K562 (cell line): ENCODE measurements around the gene PODN. TPM values are rescaled to one million over a fixed set of nuclear protein-coding genes. Genes with fewer than 3 reads are reported as not detected.
A peak's percentile ranks its signal among the peaks of the same experiment; 100 is the strongest.

Experiments used
- ATAC-seq: fragments of 200-7000 bp; cut with Tn5 transposase; 3 replicates; pipeline ENCODE4 v1.9.1; 2020; ENCODE audit warnings: moderate library complexity
- BruUV-seq: library from RNA; stranded (reverse); fragments of 400-500 nt; replicated peaks from 2 replicates; lab custom pipeline; 2021; lab: Mats Ljungman, UMichigan
- CTCF ChIA-PET: fragments of 300-600 bp; formaldehyde crosslinking; extraction: SDS; loops from one replicate; lab custom pipeline; 2021; ENCODE audit warnings: low intra/inter-chr PET ratio; lab: Yijun Ruan, JAX
- POLR2A ChIA-PET: fragments of 300-600, 350-650 bp; sonication (Branson Sonifier 250); formaldehyde crosslinking; extraction: SDS; loops from one replicate; lab custom pipeline; 2021; ENCODE audit warnings: antibody characterized with exemption, inconsistent platforms; lab: Yijun Ruan, JAX
- DNase-seq, 4 experiments: peaks; one replicate each; pipeline versions ENCODE4 v3.0.0 to v3.0.0-alpha.2; 2011 to 2018; ENCODE audit warnings: low spot score in 3 of 4, mixed read lengths in 3 of 4; ENCODE audit errors: extremely low read depth in 1 of 4
- FAIRE-seq: peaks from 2 replicates; lab custom pipeline; 2011; peaks lifted over from hg19 to GRCh38; lab: Jason Lieb, UNC
- H2AFZ ChIP-seq: 2 replicates; pipeline ENCODE4 v1.6.0; 2011; ENCODE audit warnings: low read depth, low read length, control low read depth, inconsistent platforms
- H3K27ac ChIP-seq: fragments of 200-600 bp; 3 replicates; pipeline ENCODE4 v1.8.0; 2011; ENCODE audit warnings: low read depth, mild to moderate bottlenecking, control low read depth, inconsistent platforms, low read length, moderate library complexity, mixed read lengths; ENCODE audit errors: extremely low read depth
- H3K27me3 ChIP-seq, 2 experiments: fragments of 300-600 bp in 1 of 2; 2 replicates in 1 of 2; 3 replicates in 1 of 2; pipeline versions ENCODE4 v1.6.0 to v1.8.0; 2011; ENCODE audit warnings: inconsistent platforms in 2 of 2, low read length in 2 of 2, mild to moderate bottlenecking in 1 of 2, mixed read lengths in 1 of 2, moderate library complexity in 1 of 2; ENCODE audit not compliant: control insufficient read depth in 2 of 2, insufficient read depth in 2 of 2
- H3K36me3 ChIP-seq: fragments of 300-600 bp; 3 replicates; pipeline ENCODE4 v1.8.0; 2011; ENCODE audit warnings: mild to moderate bottlenecking, low read length, inconsistent platforms; ENCODE audit not compliant: control insufficient read depth, insufficient read depth
- H3K4me1 ChIP-seq, 2 experiments: fragments of 200-600 bp in 1 of 2; replicated peaks in 1 of 2; 2 replicates in 1 of 2; 3 replicates in 1 of 2; pipeline versions ENCODE4 v1.5.1 to v1.8.0; 2011; ENCODE audit warnings: inconsistent platforms in 2 of 2, low read length in 2 of 2, mild to moderate bottlenecking in 1 of 2, mixed read lengths in 1 of 2, moderate library complexity in 1 of 2; ENCODE audit not compliant: control insufficient read depth in 2 of 2, insufficient read depth in 2 of 2
- H3K4me2 ChIP-seq: 2 replicates; pipeline ENCODE4 v1.6.1; 2011; ENCODE audit warnings: low read length, control low read depth, inconsistent platforms, mixed read lengths; ENCODE audit not compliant: insufficient read depth
- H3K4me3 ChIP-seq: fragments of 200-600 bp; sonication (generic), shearing (Covaris generic); 2 replicates; pipeline ENCODE4 v1.5.1; 2016; ENCODE audit warnings: control low read depth, inconsistent platforms
- H3K79me2 ChIP-seq: fragments of 200-600 bp; 3 replicates; pipeline ENCODE4 v1.8.0; 2011; ENCODE audit warnings: low read length, inconsistent platforms; ENCODE audit not compliant: control insufficient read depth, insufficient read depth
- H3K9ac ChIP-seq, 2 experiments: 2 replicates each; pipeline versions ENCODE4 v1.6.0 to v1.6.1; 2011; ENCODE audit warnings: low read depth in 2 of 2, low read length in 2 of 2, control low read depth in 1 of 2, inconsistent platforms in 1 of 2, mild to moderate bottlenecking in 1 of 2, mixed read lengths in 1 of 2; ENCODE audit not compliant: insufficient read depth in 1 of 2
- H3K9me1 ChIP-seq: one replicate; pipeline ENCODE4 v1.6.0; 2011; ENCODE audit warnings: inconsistent platforms, mild to moderate bottlenecking, low read length, moderate library complexity; ENCODE audit not compliant: control insufficient read depth, insufficient read depth
- H3K9me3 ChIP-seq: replicated peaks from 2 replicates; pipeline ENCODE4 v1.5.1; 2011; ENCODE audit warnings: low read depth, low read length, inconsistent platforms; ENCODE audit not compliant: control insufficient read depth, insufficient read depth
- H4K20me1 ChIP-seq: replicated peaks from 2 replicates; pipeline ENCODE4 v1.6.1; 2011; ENCODE audit warnings: low read length, inconsistent platforms, mixed read lengths; ENCODE audit not compliant: control insufficient read depth, insufficient read depth
- BMI1 ChIP-seq: fragments of 150-350 bp; IDR thresholded peaks from 2 replicates; pipeline ENCODE4 v1.6.1; 2014; ENCODE audit warnings: low read length
- EP300 ChIP-seq: IDR thresholded peaks from 2 replicates; pipeline ENCODE4 v1.6.1; 2012; ENCODE audit warnings: low read length, improper control_type of control experiment
- GATAD2B ChIP-seq: fragments of 450-650 bp; IDR thresholded peaks from 2 replicates; pipeline ENCODE4 v1.6.1; 2017; ENCODE audit warnings: mild to moderate bottlenecking, borderline replicate concordance
- JUN ChIP-seq, 2 experiments: sonication (generic) in 1 of 2; formaldehyde crosslinking in 1 of 2; IDR thresholded peaks; 2 replicates each; pipeline versions ENCODE4 v1.6.1 to v1.8.0; 2012 to 2022; ENCODE audit warnings: borderline replicate concordance in 2 of 2, mild to moderate bottlenecking in 2 of 2, improper control_type of control experiment in 1 of 2, low read depth in 1 of 2, low read length in 1 of 2, missing genetic modification reagents in 1 of 2
- MCM2 ChIP-seq: fragments of 450-650 bp; IDR thresholded peaks from 2 replicates; pipeline ENCODE4 v1.6.1; 2017; ENCODE audit warnings: low read depth, mild to moderate bottlenecking
- MTF1 ChIP-seq: fragments of 250-450 bp; sonication (Bioruptor Pico); IDR thresholded peaks from 2 replicates; pipeline ENCODE4 v1.9.0; 2021; ENCODE audit warnings: moderate library complexity, mild to moderate bottlenecking, inconsistent platforms, borderline replicate concordance
- NUFIP1 ChIP-seq: fragments of 450-650 bp; IDR thresholded peaks from 2 replicates; pipeline ENCODE4 v1.6.1; 2018; ENCODE audit not compliant: partially characterized antibody
- RFX1 ChIP-seq: fragments of 450-650 bp; IDR thresholded peaks from 2 replicates; pipeline ENCODE4 v1.6.1; 2016; ENCODE audit warnings: mild to moderate bottlenecking, moderate library complexity
- SETDB1 ChIP-seq: IDR thresholded peaks from one replicate; pipeline ENCODE4 v1.6.1; 2012; ENCODE audit warnings: low read length, control low read depth, inconsistent platforms
- TBL1XR1 ChIP-seq, 2 experiments: IDR thresholded peaks; 2 replicates each; pipeline ENCODE4 v1.6.1; 2012; ENCODE audit warnings: improper control_type of control experiment in 2 of 2, low read length in 2 of 2, mild to moderate bottlenecking in 1 of 2
- ZFP30 ChIP-seq: fragments of 250-450 bp; sonication (Bioruptor Pico); IDR thresholded peaks from 2 replicates; pipeline ENCODE4 v1.8.0; 2022; ENCODE audit warnings: moderate library complexity, mild to moderate bottlenecking, inconsistent platforms, borderline replicate concordance
- ZNF121 ChIP-seq: sonication (generic); formaldehyde crosslinking; conservative IDR thresholded peaks from 2 replicates; pipeline ENCODE4 v1.8.0; 2022; ENCODE audit warnings: missing genetic modification reagents
- ZNF140 ChIP-seq: fragments of 250-450 bp; sonication (Bioruptor Pico); IDR thresholded peaks from 2 replicates; pipeline ENCODE4 v1.8.0; 2021; ENCODE audit warnings: moderate library complexity, mild to moderate bottlenecking, inconsistent platforms
- WGBS: fragments of 100-300 bp; shearing (Covaris generic); methylation state at CpG from one replicate; pipeline ENCODE4 v1.1.6; 2016; ENCODE audit warnings: low coverage, mixed read lengths; ENCODE audit not compliant: insufficient coverage; ENCODE audit errors: missing lambda C conversion rate; 5-methylcytosine and 5-hydroxymethylcytosine counted together
- in situ Hi-C: fragments of 300-500 bp; cut with MboI; formaldehyde crosslinking; loops from 4 replicates; pipeline ENCODE4 v1.15.0; 2018; ENCODE audit warnings: inconsistent platforms, mixed read lengths
- intact Hi-C: fragments of 100-400 bp; cut with micrococcal nuclease; formaldehyde crosslinking; loops from 2 replicates; pipeline ENCODE4 v1.14.2; 2022
- polyA plus RNA-seq, 8 experiments: library from polyadenylated mRNA; depleted of rRNA in 4 of 8; stranded (reverse) in 5 of 8; unstranded in 3 of 8; fragments of >200 nt; fragmentation: Nextera tagmentation in 2 of 8; fragmentation: Illumina TruSeq in 1 of 8; extraction: Ambion mirVana in 2 of 8; extraction: Trizol in 1 of 8; gene quantifications; 2 replicates each; pipeline versions ENCODE4 v1.2.1 to v1.2.3, GENCODE V29; 2011 to 2014; ENCODE audit warnings: inconsistent platforms in 1 of 8, missing spikeins in 1 of 8
- total RNA-seq, 7 experiments: library from RNA; depleted of rRNA in 6 of 7; stranded (reverse); fragments of >200 nt in 6 of 7; fragmentation: Illumina TruSeq in 2 of 7; extraction: Trizol in 2 of 7; gene quantifications; 2 replicates each; pipeline versions ENCODE4 v1.2.1 to v1.2.3, GENCODE V29; 2011 to 2021; ENCODE audit warnings: low replicate concordance in 1 of 7
- TF ChIP-seq, protein P1 (sequence below): fragments of 450-650 bp; conservative IDR thresholded peaks from 2 replicates; pipeline ENCODE4 v1.6.1; 2016; ENCODE audit warnings: missing genetic modification characterization, low read depth, mild to moderate bottlenecking, missing compliant biosample characterization, moderate library complexity
- TF ChIP-seq, protein P2 (sequence below): sonication (generic); formaldehyde crosslinking; IDR thresholded peaks from 2 replicates; pipeline ENCODE4 v1.8.1; 2022; ENCODE audit warnings: missing genetic modification reagents
- TF ChIP-seq, protein P3 (sequence below): fragments of 450-650 bp; IDR thresholded peaks from one replicate; pipeline ENCODE4 v1.6.1; 2018; ENCODE audit warnings: mild to moderate bottlenecking, moderate library complexity; ENCODE audit not compliant: partially characterized antibody
- TF ChIP-seq, protein P4 (sequence below): sonication (generic); formaldehyde crosslinking; IDR thresholded peaks from 2 replicates; pipeline ENCODE4 v1.8.0; 2022; ENCODE audit warnings: mild to moderate bottlenecking, missing genetic modification reagents, borderline replicate concordance

Gene PODN
- total and polyA plus RNA-seq, 9 of the 15 experiments (the other 6 are each of a cell fraction or from before 2014, with no cell fraction given): not detected

DNA sequence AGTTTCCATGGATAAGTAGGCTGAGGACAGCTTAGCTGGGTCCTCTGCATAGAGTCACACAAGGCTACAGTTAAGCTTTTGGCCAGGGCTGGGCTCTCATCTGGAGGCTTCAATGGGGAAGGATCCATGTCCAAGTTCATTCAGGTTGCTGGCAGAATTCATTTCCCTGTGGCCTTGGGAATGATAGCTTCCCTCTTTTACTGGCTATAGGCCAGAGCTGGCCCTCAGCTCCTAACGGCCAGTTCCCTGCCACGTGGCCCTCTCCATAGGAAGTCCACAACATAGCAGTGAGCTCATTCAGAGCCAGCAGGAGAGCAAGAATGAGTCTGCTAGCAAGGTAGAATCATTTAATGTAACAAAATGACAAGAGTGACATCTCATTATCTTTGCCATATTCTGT lies 15.1 kb upstream of the PODN start:
- ChIA-PET POLR2A (interaction anchor here (0.6 to 2.2 kb wide), 8 partner anchors 12 to 146 kb away, joined by 3 to 12 read pairs (median 3); no protein-coding TSS in a partner anchor), CTCF (interaction anchor here (0.7 kb wide), 1 partner anchor 24 kb away, joined by 4 read pairs; no protein-coding TSS in a partner anchor)
- in situ Hi-C loops: no loop called here
- H3K9me3 ChIP-seq: no peaks in the 10 kb centered on the region
- H3K27me3 ChIP-seq: no peaks in the 10 kb centered on the region
- peak; percentile 68 for ATAC-seq
- no peak for FAIRE-seq
- 0% methylated on average over 2 of the region's 2 CpGs for WGBS
- H2AFZ ChIP-seq: peak overlapping the region; percentile 56
- no TSS peak for BruUV-seq
- peak overlapping the region in 1 of 2 experiments; percentile 53; a peak in 2 of 4 replicates for H3K9ac ChIP-seq
- H3K79me2 ChIP-seq: no peaks in the 10 kb centered on the region
- H3K4me3 ChIP-seq: no peak overlapping the region
- H3K27ac ChIP-seq: peak overlapping the region; percentile 55; the same call in 2 of the 3 replicates
- H3K36me3 ChIP-seq: peaks cover 29% of the 10 kb centered on the region; the same call in 2 of the 3 replicates
- H4K20me1 ChIP-seq: no peaks in the 10 kb centered on the region
- no peak overlapping the region for H3K4me2 ChIP-seq
- H3K9me1 ChIP-seq: peaks cover 3% of the 10 kb centered on the region
- peak in 1 of 4 experiments; percentile 42 for DNase-seq
- H3K4me1 ChIP-seq: peaks cover 10 to 27% of the 10 kb centered on the region in 2 experiments
- intact Hi-C loops: no loop called here
- TF ChIP-seq, protein P1, sequence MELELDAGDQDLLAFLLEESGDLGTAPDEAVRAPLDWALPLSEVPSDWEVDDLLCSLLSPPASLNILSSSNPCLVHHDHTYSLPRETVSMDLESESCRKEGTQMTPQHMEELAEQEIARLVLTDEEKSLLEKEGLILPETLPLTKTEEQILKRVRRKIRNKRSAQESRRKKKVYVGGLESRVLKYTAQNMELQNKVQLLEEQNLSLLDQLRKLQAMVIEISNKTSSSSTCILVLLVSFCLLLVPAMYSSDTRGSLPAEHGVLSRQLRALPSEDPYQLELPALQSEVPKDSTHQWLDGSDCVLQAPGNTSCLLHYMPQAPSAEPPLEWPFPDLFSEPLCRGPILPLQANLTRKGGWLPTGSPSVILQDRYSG (tag): no peak
- TF ChIP-seq TBL1XR1 (IDR thresholded peaks at IDR 0.05; ENCODE audit: low read length in 2 of 2) (no peak), MCM2 (no peak), ZNF121 (CRISPR knock-in tag) (no peak), GATAD2B (no peak), JUN (IDR thresholded peaks at IDR 0.05; ENCODE audit: borderline replicate concordance, low read depth, low read length) (no peak), JUN (CRISPR knock-in tag; IDR thresholded peaks at IDR 0.05; ENCODE audit: borderline replicate concordance) (no peak), BMI1 (no peak), MTF1 (CRISPR knock-in tag) (no peak), RFX1 (no peak), SETDB1 (no peak), NUFIP1 (no peak), ZFP30 (no peak), EP300 (0 out of 2 replicates have a peak, but pooled peaks have one; percentile 18), ZNF140 (peak; percentile 38; the same call in 1 of the 2 replicates)
- TF ChIP-seq, protein P2, sequence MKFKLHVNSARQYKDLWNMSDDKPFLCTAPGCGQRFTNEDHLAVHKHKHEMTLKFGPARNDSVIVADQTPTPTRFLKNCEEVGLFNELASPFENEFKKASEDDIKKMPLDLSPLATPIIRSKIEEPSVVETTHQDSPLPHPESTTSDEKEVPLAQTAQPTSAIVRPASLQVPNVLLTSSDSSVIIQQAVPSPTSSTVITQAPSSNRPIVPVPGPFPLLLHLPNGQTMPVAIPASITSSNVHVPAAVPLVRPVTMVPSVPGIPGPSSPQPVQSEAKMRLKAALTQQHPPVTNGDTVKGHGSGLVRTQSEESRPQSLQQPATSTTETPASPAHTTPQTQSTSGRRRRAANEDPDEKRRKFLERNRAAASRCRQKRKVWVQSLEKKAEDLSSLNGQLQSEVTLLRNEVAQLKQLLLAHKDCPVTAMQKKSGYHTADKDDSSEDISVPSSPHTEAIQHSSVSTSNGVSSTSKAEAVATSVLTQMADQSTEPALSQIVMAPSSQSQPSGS (CRISPR knock-in tag): no peak
- TF ChIP-seq, protein P3, sequence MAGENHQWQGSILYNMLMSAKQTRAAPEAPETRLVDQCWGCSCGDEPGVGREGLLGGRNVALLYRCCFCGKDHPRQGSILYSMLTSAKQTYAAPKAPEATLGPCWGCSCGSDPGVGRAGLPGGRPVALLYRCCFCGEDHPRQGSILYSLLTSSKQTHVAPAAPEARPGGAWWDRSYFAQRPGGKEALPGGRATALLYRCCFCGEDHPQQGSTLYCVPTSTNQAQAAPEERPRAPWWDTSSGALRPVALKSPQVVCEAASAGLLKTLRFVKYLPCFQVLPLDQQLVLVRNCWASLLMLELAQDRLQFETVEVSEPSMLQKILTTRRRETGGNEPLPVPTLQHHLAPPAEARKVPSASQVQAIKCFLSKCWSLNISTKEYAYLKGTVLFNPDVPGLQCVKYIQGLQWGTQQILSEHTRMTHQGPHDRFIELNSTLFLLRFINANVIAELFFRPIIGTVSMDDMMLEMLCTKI: no peak
- TF ChIP-seq, protein P4, sequence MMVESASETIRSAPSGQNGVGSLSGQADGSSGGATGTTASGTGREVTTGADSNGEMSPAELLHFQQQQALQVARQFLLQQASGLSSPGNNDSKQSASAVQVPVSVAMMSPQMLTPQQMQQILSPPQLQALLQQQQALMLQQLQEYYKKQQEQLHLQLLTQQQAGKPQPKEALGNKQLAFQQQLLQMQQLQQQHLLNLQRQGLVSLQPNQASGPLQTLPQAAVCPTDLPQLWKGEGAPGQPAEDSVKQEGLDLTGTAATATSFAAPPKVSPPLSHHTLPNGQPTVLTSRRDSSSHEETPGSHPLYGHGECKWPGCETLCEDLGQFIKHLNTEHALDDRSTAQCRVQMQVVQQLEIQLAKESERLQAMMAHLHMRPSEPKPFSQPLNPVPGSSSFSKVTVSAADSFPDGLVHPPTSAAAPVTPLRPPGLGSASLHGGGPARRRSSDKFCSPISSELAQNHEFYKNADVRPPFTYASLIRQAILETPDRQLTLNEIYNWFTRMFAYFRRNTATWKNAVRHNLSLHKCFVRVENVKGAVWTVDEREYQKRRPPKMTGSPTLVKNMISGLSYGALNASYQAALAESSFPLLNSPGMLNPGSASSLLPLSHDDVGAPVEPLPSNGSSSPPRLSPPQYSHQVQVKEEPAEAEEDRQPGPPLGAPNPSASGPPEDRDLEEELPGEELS (CRISPR knock-in tag): no peak
